Gastroesophageal sphincter (tissue), 3 donors: Measurements from ENCODE around the gene HLA-A.

Experiments used
- CTCF ChIP-seq, 4 experiments: fragments of 200-600 bp in 2 of 4; fragments of 450-650 bp in 2 of 4; sonication (generic) in 1 of 4; IDR thresholded peaks; one replicate each; pipeline ENCODE4 v1.5.1; 2017 to 2019; ENCODE audit warnings: antibody characterized with exemption in 4 of 4, mild to moderate bottlenecking in 2 of 4, moderate library complexity in 2 of 4
- EP300 ChIP-seq: sonication (generic); formaldehyde crosslinking; IDR thresholded peaks from one replicate; pipeline ENCODE4 v1.6.1; 2017; ENCODE audit warnings: antibody characterized with exemption, mild to moderate bottlenecking
- POLR2A ChIP-seq, 2 donors: fragments of 450-650 bp; IDR thresholded peaks; one replicate each; pipeline ENCODE4 v1.6.1; 2017; ENCODE audit warnings: antibody characterized with exemption in 2 of 2, mild to moderate bottlenecking in 2 of 2, moderate library complexity in 1 of 2

- TF ChIP-seq CTCF (IDR thresholded peaks at IDR 0.05), result no peak
- TF ChIP-seq POLR2A (IDR thresholded peaks at IDR 0.05), result no peak
- TF ChIP-seq EP300, result no peak
These were observed 3.4 kb upstream of the HLA-A start for GRCh38 chr6:29938746-29939508.
